HepG2 (cell line): ENCODE results near the gene PSMD12. TPM values are rescaled to one million over a fixed set of nuclear protein-coding genes. Genes with fewer than 3 reads are reported as not detected.

Experiments used
- CBX1 ChIP-seq: IDR thresholded peaks from one replicate; pipeline ENCODE4 v1.6.1; 2016; ENCODE audit warnings: antibody characterized with exemption, low read depth
- CERS6 ChIP-seq: sonication (generic); formaldehyde crosslinking; IDR thresholded peaks from 2 replicates; pipeline ENCODE4 v1.5.0; 2020; ENCODE audit warnings: missing genetic modification reagents
- E2F2 ChIP-seq: sonication (generic); formaldehyde crosslinking; IDR thresholded peaks from 2 replicates; pipeline ENCODE4 v1.4.0; 2020; ENCODE audit warnings: missing genetic modification reagents, borderline replicate concordance
- FOSL2 ChIP-seq: sonication (generic); formaldehyde crosslinking; IDR thresholded peaks from 2 replicates; pipeline ENCODE4 v1.4.0; 2020; ENCODE audit warnings: missing genetic modification reagents
- FOXK2 ChIP-seq: fragments of 450-650 bp; IDR thresholded peaks from 2 replicates; pipeline ENCODE4 v1.6.1; 2016
- HDAC6 ChIP-seq: fragments of 200-600 bp; sonication (generic); IDR thresholded peaks from 2 replicates; pipeline ENCODE4 v1.7.0; 2017; ENCODE audit warnings: mild to moderate bottlenecking, antibody characterized with exemption, low read length, low read depth
- HMG20A ChIP-seq: IDR thresholded peaks from 2 replicates; pipeline ENCODE4 v1.6.1; 2016; ENCODE audit warnings: borderline replicate concordance
- HMGA1 ChIP-seq: sonication (generic); formaldehyde crosslinking; conservative IDR thresholded peaks from 2 replicates; pipeline ENCODE4 v1.4.0; 2020; ENCODE audit warnings: missing genetic modification reagents
- HNRNPUL1 ChIP-seq: fragments of 200-400 bp; formaldehyde crosslinking; IDR thresholded peaks from 2 replicates; pipeline ENCODE4 v1.6.1; 2017; ENCODE audit warnings: low read depth, mild to moderate bottlenecking, low read length, moderate library complexity
- JUN ChIP-seq: sonication (generic); formaldehyde crosslinking; IDR thresholded peaks from 2 replicates; pipeline ENCODE4 v1.4.0; 2020; ENCODE audit warnings: mild to moderate bottlenecking, missing genetic modification reagents
- NAIF1 ChIP-seq: sonication (generic); formaldehyde crosslinking; IDR thresholded peaks from 2 replicates; pipeline ENCODE4 v1.5.0; 2020; ENCODE audit warnings: mild to moderate bottlenecking, missing genetic modification reagents, borderline replicate concordance
- NFE2L2 ChIP-seq: fragments of 150-350 bp; IDR thresholded peaks from 2 replicates; pipeline ENCODE4 v1.6.1; 2014; ENCODE audit warnings: low read length
- SIN3B ChIP-seq: fragments of 150-350 bp; IDR thresholded peaks from 2 replicates; pipeline ENCODE4 v1.6.1; 2014; ENCODE audit warnings: low read length
- SMAD9 ChIP-seq: sonication (generic); formaldehyde crosslinking; IDR thresholded peaks from 2 replicates; pipeline ENCODE4 v1.5.1; 2020; ENCODE audit warnings: mild to moderate bottlenecking, missing genetic modification reagents
- TCF7 ChIP-seq: sonication (generic); IDR thresholded peaks from 2 replicates; pipeline ENCODE4 v1.6.1; 2016; ENCODE audit warnings: antibody characterized with exemption, low read depth
- ZHX2 ChIP-seq, 2 experiments: sonication (generic) in 1 of 2; formaldehyde crosslinking in 1 of 2; IDR thresholded peaks; 2 replicates each; pipeline versions ENCODE4 v1.6.1 to v1.9.0; 2014 to 2022; ENCODE audit warnings: antibody characterized with exemption in 1 of 2, borderline replicate concordance in 1 of 2, inconsistent platforms in 1 of 2, low read depth in 1 of 2, missing genetic modification reagents in 1 of 2
- ZNF205 ChIP-seq: IDR thresholded peaks from 2 replicates; pipeline ENCODE4 v1.6.1; 2018; ENCODE audit warnings: missing biosample characterization, missing genetic modification reagents
- ZNF256 ChIP-seq: sonication (generic); formaldehyde crosslinking; conservative IDR thresholded peaks from 2 replicates; pipeline ENCODE4 v1.4.0; 2020; ENCODE audit warnings: missing genetic modification reagents
- ZNF549 ChIP-seq: sonication (generic); formaldehyde crosslinking; IDR thresholded peaks from 2 replicates; pipeline ENCODE4 v1.5.0; 2020; ENCODE audit warnings: missing genetic modification reagents
- ZNF644 ChIP-seq: IDR thresholded peaks from 2 replicates; pipeline ENCODE4 v1.6.1; 2016; ENCODE audit warnings: low read depth
- polyA plus RNA-seq, 8 experiments: library from polyadenylated mRNA; depleted of rRNA in 3 of 8; stranded (reverse) in 7 of 8; unstranded in 1 of 8; fragments of >200 nt; fragmentation: Illumina TruSeq in 4 of 8; extraction: Trizol in 4 of 8; gene quantifications; 2 replicates each; pipeline versions ENCODE4 v1.2.1 to v1.2.3, GENCODE V29; 2011 to 2016; ENCODE audit warnings: low read depth in 4 of 8, missing spikeins in 1 of 8, mixed read lengths in 1 of 8; ENCODE audit not compliant: insufficient read depth in 1 of 8
- total RNA-seq, 5 experiments: library from RNA; depleted of rRNA; stranded (reverse); fragments of >200 nt; fragmentation: Illumina TruSeq; extraction: Trizol; gene quantifications; 2 replicates each; pipeline ENCODE4 v1.2.3, GENCODE V29; 2016; ENCODE audit warnings: low read depth in 1 of 5

Gene PSMD12
- total and polyA plus RNA-seq, 2 of the 13 experiments (the other 11 are each of a cell fraction or from before 2014, with no cell fraction given), result 27.4 to 71.7 TPM

GRCh38 chr17:67293251-67294203 is 72.8 kb downstream of the PSMD12 start (continued):
- TF ChIP-seq ZHX2 (IDR thresholded peaks at IDR 0.05; ENCODE audit: low read depth) (no peak), ZHX2 (CRISPR knock-in tag; IDR thresholded peaks at IDR 0.05; ENCODE audit: borderline replicate concordance) (no peak), FOSL2 (0 out of 2 replicates have a peak, but pooled peaks have one; percentile 28), CERS6 (CRISPR knock-in tag) (no peak), ZNF644 (CRISPR knock-in tag) (no peak), JUN (CRISPR knock-in tag) (no peak), NFE2L2 (no peak), SIN3B (no peak), HDAC6 (no peak), E2F2 (CRISPR knock-in tag) (no peak), HNRNPUL1 (no peak), ZNF549 (CRISPR knock-in tag) (no peak), CBX1 (peak; percentile 61), ZNF205 (CRISPR knock-in tag) (no peak), NAIF1 (CRISPR knock-in tag) (no peak), SMAD9 (CRISPR knock-in tag) (no peak), ZNF256 (CRISPR knock-in tag) (no peak), TCF7 (no peak), HMGA1 (no peak), HMG20A (CRISPR knock-in tag) (no peak), FOXK2 (no peak)
